Myocyte (in vitro differentiated cells): ENCODE measurements around the gene TMEM170A. TPM values are rescaled to one million over a fixed set of nuclear protein-coding genes. Genes with fewer than 3 reads are reported as not detected.
A peak's percentile ranks its signal among the peaks of the same experiment; 100 is the strongest.

Experiments used
- DNase-seq: peaks from one replicate; pipeline ENCODE4 v3.0.0-alpha.2; 2012; ENCODE audit warnings: low read depth
- polyA plus RNA-seq: library from polyadenylated mRNA; unstranded; fragments of >200 nt; gene quantifications from one replicate; pipeline ENCODE4 v1.2.1, GENCODE V29; 2012; ENCODE audit warnings: missing spikeins
- total RNA-seq: library from RNA; depleted of rRNA; stranded (reverse); fragments of >200 nt; gene quantifications from 2 replicates; pipeline ENCODE4 v1.2.3, GENCODE V29; 2014

TMEM170A gene
- 8.2 and 15.0 TPM in 2 replicates for total RNA-seq
- 5.8 TPM for polyA plus RNA-seq

DNA sequence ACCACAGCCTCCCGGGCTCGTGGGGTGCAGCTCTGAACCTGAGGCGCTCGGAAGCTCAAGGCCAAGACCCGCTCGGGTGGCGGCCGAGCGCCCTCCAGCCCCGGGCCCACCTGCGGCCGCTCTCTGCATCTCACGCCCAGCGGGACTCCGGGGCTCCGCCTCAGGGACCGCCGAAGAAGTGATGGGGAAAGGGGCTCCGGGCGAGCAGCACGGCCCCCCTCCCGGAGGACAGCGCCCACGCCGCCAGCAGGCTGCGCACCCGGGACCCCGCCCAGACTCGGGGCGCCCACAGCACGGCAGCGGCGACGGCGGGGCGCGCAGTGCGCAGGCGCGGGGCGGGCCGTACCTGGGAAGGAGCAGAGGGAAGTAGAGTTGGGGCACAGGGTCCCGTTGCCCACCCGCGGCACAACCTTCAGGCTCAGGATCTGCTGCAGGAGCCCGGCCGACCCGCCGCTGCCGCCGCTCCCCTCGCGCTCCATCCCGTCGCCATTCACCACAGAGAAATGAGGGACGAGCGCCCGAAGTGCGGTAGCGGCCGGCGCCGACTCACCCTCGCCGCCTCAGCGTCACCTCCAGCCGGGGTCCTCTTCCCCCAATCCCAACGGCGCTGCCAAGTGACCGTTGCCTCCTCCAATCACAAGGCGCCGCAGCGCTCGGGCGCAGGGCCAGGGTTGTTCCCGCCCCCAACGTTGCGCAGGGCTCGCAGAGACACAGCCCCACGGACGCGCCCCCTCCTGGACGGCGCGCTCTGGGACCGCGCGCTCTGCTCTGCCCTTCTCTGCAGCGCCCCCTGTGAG lies at the start of gene TMEM170A:
Gene TMEM170A, minus strand, starts transcription at position 568 of the 797 bp plus-strand sequence. Its CDS starts 89 bp downstream, at position 479.
- peak; percentile 99 for DNase-seq

DNA sequence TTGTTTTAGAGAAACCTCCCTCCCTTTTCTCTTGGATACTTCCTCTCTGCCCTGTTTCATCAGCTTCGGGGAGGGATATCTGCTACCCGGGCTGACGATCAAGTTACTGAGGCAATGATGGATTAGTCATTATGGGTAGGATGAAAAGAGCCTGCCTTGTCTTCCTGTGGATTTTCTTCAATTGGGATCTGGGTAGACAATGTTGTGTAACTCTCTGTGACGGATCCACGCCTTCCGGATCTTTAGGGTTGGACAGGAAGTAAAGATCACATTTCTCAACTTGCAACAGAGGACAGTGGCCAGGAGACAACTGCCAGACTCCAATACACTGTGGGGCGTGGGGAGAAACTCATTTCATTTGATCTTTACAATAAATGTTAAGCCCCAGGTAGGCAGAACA lies 42.1 kb upstream of the TMEM170A start:
- DNase-seq = peak; percentile 68

DNA sequence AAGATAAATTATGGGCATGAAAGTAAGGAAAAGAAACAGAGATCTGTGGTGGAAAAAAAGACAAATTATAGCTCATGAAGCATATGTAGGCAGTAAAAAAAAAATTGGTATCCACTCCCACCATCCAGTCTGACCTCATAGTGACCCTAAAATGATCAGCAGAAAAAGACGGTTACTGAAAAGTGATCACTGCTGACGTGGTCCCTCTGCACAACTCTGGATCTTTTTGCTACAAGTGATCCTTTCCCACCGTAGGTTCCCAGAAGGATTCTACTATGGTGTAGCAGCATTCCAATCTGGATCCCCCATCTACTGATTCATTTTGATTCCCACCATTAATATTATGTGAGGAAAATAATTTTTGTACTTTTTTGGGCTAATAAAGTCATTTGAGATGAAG lies 41.6 kb upstream of the TMEM170A start:
- no peak for DNase-seq

DNA sequence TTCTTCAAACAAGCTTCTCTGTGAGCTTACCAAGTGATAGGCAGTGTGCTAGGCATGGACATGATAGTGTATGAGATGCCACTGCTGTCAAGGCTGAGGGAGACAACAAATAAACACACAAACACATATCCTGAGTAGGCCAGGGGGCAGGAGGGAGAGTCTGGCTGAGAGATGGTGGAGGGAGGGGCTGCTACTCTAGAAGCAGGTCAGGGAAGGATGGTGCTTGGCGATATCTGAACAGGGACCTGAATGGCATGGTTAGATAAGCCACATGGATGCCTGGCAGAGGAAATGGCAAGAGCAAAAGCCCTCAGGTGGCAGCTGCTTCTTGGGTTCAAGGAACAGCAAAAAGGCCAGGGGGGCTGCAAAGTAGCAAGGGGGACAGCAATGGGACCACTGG lies 39.3 kb upstream of the TMEM170A start:
- DNase-seq = no peak

- no peak for DNase-seq
Observed at GRCh38 chr16:75502916-75503605, 38.6 kb upstream of the TMEM170A start.

- peak; percentile 74 for DNase-seq
Observed at GRCh38 chr16:75501820-75502219, 37.3 kb upstream of the TMEM170A start.

DNA sequence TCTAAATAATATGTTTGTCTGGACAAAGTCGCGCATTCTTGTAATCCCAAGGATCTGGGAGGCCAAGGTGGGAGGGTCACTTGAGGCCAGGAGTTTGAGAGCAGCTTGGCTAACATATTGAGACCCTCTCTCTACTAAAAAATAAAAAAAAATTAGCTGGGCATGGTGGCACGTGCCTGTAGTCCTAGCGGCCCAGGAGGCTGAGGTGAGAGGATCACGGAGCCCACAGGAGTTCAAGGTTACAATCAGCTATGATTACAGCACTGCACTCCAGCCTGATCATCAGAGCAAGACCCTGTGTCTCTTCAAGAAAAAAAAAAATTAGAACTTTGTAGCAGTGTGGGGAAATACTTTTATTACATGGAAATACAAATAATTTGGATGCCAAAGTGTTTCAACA lies 36.9 kb upstream of the TMEM170A start:
- no peak for DNase-seq

- peak; percentile 82 for DNase-seq
Observed at GRCh38 chr16:75498605-75499322, 34.3 kb upstream of the TMEM170A start.

GRCh38 chr16:75497558-75497957 lies 33.1 kb upstream of the TMEM170A start:
- no peak for DNase-seq

- no peak for DNase-seq
Observed at GRCh38 chr16:75495076-75495674, 30.7 kb upstream of the TMEM170A start, which contains the start of gene CHST6. Gene CHST6, minus strand, starts transcription at chr16:75495441. Its CDS starts 15,613 bp downstream, at chr16:75479828.

- DNase-seq = no peak
Observed at GRCh38 chr16:75494661-75495075, 30.2 kb upstream of the TMEM170A start.

GRCh38 chr16:75494184-75494583 lies 29.7 kb upstream of the TMEM170A start:
- no peak for DNase-seq

- DNase-seq = no peak
Observed at GRCh38 chr16:75491876-75492275, 27.4 kb upstream of the TMEM170A start.

DNA sequence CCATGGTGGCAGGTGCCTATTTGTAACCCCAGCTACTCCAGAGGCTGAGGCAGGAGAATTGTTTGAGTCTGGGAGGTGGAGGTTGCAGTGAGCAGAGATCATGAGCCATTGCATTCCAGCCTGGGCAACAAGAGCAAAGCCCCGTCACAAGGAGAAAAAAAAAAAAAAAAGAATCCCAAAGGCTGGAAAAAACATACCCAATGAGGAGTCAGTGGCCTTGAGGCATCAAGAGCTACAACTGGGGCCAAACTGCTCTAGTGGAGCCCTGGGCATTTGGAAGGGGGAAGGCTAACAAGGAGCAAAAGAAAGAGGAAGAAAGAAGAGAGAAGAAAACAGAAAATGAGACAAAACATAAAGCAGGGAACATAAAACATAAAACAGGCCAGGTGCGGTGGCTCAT lies 23.8 kb upstream of the TMEM170A start:
- DNase-seq = no peak

- DNase-seq = peak; percentile 54
Observed at GRCh38 chr16:75486676-75487313, 22.3 kb upstream of the TMEM170A start.

DNA sequence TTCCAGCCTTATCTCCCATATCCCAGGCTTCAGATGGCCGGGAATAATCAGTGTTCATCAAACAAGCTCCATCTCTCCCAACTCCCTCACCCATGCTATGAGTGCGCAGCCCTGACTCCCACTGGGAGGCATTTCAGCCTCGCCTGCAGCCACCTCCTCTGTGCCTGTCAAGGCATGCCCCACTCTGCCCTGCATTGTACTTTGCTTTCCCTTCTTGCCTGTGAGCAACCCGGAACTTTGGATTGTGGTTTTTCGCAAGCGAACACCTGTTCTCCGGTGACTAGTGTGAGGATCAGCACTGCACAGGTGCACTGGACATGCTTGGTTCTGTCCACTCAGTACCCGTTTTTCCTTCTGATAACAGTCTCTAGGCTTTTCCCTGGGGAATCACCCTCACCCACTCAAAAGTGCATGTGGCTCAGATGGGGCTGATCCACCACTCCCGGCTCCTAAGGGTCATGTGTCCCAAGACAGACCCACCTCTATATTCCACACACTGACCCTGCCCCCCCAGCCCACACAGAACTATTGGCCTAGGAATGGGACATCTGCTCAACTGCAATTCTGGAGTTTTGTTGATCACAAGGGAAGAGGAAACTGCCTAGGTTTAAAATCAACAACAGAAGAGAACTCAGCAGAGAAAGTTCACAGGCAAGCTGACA lies 21.7 kb upstream of the TMEM170A start:
- DNase-seq = peak; percentile 85

DNA sequence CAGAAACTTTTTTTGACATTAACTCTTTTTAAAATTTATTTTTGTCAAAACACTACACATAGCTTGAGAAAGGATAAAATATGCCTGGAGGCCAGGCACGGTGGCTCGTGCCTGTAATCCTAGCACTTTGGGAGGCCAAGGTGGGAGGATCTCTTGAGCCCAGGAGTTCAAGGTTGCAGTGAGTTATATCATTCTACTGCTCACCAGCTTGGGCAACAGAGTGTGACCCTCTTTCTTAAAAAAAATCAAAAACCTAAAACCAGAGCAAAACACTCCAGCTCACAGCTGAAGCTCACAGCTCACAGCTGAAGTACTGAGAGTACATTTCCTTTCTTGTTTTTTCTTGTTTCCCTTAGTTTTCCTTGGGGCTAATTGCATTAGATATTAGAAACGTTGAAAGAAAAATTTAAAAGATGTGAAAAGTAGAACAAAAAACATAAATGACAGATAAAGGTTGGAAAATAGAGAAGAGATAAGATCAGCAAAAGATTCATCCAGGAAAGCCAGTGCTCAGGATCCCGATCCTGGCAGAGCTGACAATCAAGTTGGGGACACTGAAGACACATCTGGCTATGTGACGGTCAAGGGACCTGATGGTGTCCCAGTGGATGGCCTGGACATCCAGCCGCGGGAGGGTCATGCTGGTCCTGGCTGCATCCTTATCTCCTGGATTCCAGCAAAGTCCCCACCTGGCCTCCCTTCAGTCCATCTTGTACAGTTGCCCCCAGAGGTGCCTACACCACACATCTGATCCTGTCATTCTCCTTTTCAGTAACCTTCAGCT lies 20.9 kb upstream of the TMEM170A start:
- no peak for DNase-seq

DNA sequence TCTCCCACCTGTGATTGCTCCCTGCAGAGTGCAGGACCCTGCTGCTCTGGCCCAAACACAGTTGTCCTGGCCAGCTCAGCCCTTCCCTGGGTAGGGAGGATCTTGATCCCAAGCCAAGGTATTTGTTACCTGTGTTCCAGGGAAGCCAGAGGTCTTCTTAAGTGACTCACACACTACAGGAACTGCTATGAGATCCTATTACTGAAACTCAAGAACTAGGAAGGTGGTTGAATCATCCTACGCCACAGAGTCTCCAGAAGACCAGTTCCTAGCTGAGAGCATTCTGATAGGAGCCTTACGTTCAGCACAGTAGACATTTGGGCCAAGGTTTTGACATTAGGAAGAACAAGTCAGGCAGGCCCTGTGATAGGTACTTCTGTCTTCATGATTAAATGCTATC lies 18.7 kb upstream of the TMEM170A start:
- no peak for DNase-seq

- DNase-seq = no peak
Observed at GRCh38 chr16:75482434-75483205, 18.1 kb upstream of the TMEM170A start.
